LHCN-M2 (cell line): ENCODE results near the gene JPH4. TPM values are rescaled to one million over a fixed set of nuclear protein-coding genes. Genes with fewer than 3 reads are reported as not detected.

Experiments
- DNase-seq: peaks from one replicate; pipeline ENCODE4 v3.0.0-alpha.2; 2012; ENCODE audit warnings: low read depth
- total RNA-seq: library from RNA; depleted of rRNA; stranded (reverse); fragments of >200 nt; gene quantifications from 2 replicates; pipeline ENCODE4 v1.2.3, GENCODE V29; 2014

JPH4 gene
- total RNA-seq, 1 experiment from 2014 or later = not detected

DNA sequence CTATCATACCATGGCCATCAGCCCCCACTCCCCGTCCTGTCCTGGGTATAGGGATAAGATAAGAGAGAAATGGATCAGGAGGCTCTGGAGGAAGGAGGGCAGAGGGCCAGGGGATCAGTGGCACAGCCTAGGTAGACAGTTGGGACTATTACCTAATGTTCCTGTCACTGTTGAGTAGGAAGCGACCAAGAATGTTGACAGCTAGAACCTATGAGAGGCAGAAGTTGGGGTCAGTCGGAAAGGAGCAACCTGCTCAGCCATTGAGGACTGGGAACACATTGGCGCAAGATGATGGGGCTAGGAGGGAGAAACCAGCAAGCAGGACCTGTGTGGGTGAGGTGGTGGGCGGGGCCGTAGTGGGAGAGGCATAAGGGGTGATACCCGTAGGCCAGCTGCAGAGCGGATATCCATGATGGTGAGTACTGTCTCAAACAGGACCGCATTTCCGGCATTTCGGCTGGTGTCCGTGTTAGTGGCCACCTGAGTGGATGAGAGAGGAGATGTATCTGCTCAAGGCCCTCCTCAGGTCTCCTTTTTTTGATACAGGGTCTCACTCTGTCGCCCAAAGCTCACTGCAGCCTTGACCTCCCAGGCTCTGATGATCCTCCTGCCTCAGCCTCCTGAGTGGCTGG, 14.3 kb downstream of the JPH4 start:
- no peak for DNase-seq

DNA sequence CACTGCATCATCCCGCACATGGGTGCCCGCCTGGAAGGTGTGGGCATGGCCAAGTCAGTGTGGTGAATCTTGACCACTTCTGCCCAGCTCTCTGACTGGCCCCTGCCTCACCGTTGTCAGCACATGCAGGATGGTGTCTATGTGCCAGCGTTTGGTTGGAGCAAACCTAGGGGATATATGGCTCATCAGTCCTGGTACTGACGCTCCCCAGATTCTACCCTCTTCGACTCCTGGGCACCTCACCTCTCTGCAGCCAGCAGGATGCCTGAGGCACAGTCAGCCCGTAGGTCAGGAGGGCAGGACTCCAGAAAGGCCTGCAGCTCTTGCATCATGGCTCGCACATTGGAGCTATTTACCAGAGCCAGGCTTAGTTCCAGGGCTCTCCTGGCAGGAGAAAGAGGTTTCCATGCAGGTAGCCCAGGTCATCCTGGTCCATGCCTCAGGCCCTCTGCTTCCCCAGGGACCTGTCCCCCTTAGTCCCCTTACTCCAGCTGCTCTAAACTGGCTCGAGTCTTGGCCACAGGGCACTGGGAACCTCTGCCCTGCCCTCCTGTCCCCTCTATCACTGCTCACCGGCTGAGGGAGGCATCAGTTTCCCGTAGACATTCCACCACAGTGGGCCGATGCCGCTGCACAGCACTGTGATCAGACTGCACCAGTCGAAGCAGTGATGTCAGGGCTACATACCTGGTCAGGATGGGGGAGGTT, 15.0 kb downstream of the JPH4 start:
- no peak for DNase-seq

- peak; percentile 26 for DNase-seq
Observed at GRCh38 chr14:23562822-23563472, 15.6 kb downstream of the JPH4 start.

DNA sequence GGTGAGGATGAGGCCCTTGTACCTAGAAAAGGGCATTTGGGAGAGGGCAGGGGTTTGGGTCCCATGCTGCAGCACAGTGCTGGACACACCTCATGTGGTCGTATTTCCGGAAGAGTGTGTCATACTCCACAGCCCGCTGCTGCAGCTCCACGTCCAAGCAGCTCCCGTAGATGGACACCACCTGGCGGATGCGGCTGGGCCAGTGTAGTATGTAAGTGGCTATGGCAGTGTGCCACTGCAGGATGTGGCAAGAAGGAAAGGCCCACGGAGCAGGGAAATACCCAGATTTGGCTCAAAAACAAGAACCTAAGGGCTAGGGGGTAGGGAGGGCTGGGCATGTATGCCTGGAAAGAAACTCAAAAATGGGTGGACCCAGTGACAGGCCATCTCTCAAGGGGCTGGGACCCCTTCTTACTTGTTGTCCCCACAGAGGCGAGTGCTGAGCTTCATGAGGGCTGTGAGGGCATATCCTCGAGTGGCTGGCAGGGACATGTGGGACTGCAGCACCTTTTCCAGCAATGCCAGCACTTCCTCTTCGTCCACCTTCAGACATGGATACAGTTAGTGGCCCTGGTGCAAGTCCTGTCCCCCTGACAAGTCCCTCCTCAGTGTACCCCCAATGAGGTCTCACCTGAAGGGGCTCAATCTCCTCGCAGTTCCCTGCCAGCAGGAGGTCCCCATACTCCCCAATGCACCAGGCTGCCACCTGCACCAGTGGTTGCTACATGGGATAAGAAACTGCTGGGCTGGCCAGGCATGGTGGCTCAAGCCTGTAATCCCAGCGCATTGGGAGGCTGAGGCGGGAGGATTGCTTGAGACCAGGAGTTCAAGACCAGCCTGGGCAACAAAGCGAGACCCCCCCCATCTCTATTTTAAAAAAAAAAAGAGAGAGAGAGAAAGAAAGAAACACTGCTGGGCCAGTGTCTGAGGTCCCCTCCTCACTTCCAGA, 16.4 kb downstream of the JPH4 start:
- peak; percentile 31 for DNase-seq

- DNase-seq = no peak
Observed at GRCh38 chr14:23561259-23561658, 17.3 kb downstream of the JPH4 start.

DNA sequence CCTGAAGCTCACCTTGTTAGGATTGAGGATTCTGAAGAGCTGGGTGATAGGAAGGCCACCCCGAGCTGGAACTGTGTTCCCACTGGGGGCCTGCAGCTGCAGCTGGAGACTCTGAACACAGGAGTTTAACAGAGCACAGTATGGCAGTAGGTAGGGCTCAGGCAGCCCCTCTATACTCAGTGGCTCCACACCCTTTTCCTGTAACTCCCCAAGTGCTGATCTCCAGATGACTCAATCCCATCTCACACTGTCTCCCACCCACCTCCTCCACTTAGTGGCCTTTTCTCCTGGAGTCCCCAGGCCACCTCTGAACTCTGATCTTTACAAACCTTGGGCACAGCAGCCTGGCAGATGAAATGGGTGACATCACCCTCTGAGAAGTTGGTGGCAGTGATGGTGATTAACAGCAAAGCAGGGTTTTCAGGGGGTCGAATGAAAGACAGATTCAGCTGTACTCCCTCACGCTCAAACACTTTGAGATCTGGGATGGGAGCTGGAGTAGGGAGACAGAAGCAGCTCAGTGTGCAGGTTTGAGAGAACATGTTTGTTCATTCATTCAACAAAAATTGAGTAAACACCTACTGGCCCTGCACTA, 18.6 kb downstream of the JPH4 start:
- DNase-seq = no peak

DNA sequence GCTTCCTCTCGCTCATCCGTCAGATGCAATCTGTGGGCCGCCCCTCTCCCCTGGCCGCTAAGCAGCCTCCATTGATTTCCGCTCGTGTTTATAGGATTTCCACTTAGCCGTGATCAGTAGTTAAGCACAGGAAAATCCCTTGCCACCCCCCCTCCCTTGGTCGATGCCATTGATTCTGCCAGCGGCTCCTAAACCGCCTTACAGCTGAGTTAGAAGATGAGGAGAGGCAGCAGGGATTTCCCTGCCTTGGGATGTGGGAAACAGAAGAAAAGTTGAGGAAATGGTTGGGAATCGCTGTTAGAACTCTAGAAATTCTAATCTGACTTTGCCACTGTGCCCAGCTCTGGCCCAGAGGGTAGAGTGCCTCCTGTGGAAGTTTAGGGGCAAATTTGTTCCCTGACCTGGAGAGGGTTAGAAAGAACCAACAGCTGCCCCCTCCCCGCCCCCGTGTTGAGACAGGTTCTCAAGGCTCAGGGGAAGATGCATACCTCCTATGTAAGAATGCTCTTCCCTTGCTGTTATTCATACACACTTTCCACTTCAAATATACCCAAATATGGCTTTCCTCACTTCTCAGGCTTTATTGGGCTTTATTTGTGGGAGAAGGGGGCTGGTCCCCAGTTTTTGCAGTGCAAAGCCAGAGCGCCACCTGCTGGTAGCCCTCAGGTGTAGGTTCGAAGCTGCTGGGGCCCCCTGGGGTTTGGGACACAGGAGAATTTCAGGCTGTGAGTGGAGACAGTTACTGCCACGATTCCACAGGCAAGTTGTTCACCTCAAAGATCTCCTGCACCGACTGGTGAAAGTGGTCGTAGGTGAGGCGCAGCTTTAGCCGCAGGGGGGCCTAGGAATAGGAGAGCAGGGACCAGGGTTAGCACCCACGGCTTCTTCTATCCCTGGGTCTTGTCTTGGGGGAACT, 19.3 kb downstream of the JPH4 start:
- peak; percentile 60 for DNase-seq

GRCh38 chr14:23558346-23559009, 20.1 kb downstream of the JPH4 start:
- DNase-seq = no peak

DNA sequence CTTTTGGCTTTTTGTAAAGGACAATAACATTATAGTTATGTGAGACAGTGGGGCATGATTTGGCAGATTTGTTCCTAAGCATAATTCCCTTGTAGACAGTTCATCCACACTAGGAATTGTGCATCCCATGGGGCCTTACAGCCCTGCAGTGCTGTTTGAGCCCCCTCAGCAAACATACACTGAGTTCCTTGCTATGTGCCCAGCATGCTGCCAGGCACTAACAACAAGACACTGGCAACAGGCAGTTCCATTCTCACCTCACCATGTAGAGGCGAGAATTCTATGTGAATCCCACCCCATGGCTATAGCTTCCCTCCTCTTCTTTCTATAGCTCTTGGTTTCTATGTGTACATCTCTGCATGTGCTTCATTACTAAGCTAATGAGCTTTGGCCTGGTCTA, 20.6 kb downstream of the JPH4 start:
- DNase-seq = no peak

DNA sequence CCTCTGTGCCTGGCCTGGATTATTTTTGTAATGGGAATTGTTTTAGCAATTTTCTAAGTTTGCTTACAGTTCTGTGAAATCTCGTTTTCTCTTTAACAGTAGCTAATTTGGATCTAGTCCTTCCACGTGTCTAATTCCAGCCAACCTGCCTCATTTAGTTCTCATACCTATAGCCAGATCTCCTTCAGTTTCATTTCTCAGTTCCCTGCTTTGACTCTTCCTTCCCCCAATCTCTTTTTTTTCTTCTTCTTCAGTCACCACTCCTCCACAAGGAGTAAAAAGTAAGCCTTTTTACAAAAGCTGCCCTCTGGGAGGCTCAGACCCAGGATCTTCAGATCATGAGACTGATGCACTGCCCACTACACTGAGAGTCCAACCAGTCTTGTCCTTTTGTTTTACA, 21.1 kb downstream of the JPH4 start:
- no peak for DNase-seq

DNA sequence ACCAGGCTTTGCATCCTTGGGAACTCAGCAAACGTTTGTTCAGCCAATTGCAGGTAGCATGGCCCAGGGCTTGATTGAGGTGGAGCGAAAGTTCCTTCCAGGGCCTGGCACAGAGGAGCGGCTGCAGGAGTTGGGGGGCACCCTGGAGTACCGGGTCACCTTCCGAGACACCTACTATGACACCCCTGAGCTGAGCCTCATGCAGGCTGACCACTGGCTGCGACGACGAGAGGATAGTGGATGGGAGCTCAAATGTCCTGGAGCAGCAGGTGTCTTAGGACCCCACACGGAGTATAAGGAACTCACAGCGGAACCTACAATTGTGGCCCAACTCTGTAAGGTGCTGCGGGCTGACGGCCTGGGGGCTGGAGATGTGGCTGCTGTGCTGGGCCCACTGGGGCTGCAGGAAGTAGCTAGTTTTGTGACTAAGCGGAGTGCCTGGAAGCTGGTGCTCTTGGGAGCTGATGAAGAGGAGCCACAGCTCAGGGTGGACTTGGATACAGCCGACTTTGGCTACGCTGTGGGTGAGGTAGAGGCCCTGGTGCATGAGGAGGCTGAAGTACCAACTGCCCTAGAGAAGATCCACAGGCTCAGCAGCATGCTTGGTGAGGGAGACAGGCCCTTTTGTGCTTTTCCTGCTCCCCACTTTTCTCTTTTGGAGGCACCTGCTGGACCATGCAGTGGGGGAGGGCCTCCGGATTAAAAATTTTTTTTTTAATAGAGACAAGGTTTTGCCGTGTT, 21.7 kb downstream of the JPH4 start:
- no peak for DNase-seq

- peak; percentile 88 for DNase-seq
Observed at GRCh38 chr14:23555882-23556699, 22.5 kb downstream of the JPH4 start, which contains the start of gene THTPA. TSS of gene THTPA (plus strand) at chr14:23556271. CDS start at chr14:23556758, 487 bp downstream.

- no peak for DNase-seq
Observed at GRCh38 chr14:23555533-23555881, 23.1 kb downstream of the JPH4 start.

DNA sequence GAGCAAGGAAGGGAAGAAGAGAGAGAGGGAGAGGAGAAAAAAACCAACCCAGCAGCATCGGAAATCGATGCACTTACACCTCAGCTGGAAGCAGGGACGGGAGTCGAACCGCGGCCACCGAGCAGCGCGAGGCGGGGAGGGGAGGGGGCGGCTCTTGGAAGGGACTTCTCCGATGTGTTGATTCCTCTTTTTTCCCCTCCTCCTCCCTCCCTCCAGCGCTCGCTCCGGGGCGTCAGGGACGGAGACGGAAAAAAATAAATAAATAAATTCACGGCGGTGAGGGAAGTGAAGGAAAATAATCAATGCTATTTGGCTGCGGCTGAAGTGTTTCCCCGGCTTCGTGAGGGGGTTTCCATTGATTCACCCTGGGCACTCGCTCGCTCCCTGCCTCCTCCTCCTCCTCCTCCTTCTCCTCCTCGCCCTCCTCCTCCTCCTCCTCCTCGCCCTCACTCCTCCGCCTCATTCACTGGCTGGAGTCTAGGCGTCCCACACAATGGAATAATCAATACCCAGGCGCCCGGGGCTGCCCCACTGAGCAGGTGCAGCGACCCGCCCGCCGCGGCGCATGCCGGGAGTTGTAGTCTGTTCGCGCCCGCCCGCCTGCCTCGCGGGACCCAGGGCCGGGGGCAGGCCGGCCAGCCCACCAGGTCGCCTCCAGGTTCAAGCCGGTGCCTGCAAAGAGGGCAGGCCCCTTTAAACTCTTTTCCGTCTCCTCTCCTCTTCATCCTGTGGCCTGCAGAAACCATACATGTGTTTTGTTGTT, 27.1 kb downstream of the JPH4 start, which contains the start of gene ZFHX2:
TSS of gene ZFHX2 (minus strand) at position 500 of the 763 bp plus-strand sequence. CDS start 16,440 bp downstream, outside the sequence.
- peak; percentile 52 for DNase-seq

GRCh38 chr14:23550812-23551265, 27.8 kb downstream of the JPH4 start:
- DNase-seq = no peak

DNA sequence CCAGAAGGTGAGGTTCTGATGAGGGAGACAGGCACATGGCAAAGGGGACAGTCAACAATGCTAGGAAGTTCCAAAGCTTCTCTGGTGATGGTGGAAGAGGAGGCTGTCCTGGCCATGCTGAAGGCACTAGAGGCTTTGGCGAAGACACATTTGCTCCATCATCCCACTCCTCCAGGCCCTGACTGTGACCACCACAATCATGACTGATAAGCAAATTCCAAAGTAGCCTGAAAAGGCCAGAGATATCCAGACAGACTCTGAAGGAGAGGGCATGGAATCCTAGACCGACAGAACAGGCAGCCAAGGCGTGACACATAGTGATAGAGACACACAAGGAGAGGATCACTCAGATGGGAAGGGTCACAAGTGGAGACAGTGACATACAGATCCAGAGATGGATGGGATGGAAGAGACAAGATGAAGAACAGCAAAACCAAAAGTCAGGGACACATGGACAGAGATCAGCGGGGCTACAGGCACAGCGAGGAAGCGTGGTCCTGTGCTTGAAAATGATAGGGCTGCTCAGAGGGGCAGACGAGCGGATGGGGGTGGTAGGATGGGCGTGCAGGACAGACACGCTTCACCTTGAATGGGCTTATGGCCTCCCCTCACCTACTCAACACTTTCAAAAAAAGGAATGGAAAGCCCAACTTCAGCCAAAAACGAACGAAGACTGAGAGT, 28.3 kb downstream of the JPH4 start:
- DNase-seq = no peak
